GM18526 (cell line): ENCODE results near the gene ABCA7.

Experiments used
- POLR2A ChIP-seq: IDR thresholded peaks from 3 replicates; pipeline ENCODE4 v1.6.1; 2011; ENCODE audit not compliant: insufficient read length; ENCODE audit errors: extremely low read depth

ABCA7 gene

DNA sequence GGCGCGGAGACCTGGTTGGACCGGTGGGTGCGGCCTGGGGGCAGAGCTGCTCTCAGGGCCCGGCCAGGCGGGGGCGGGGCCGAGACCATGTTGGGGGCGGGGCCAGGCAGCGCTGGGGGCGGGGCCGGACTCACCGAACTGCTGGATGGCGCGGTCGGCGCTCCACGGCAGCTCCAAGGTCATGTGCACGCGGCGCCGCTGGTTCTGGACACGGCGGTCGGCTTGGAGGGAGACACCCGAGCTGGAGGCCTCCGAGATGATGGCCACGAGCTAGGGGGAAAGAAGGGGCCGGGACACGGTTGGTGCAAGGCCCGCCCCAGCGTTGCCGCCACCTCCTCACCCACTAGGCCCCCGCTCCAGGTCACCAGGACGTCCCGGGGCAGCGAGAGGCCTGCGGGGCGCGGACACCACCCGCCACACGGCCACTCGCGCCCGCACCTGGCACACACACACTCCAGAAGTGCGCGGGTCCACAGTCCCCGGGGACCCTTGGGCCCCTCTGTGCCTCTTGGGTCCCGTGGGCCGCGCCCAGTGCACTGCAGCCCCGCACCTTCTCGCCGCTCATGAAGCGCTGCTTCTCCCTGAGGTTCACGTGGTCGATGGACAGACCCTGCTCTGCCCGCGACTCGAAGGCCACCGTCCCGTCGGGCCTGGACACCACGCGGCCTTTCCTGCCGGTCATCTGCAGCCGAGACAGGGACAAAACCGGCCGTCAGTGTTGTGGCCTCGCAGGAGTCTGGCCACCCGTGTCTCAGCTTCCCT is 72.5 kb downstream of the ABCA7 start:
- TF ChIP-seq POLR2A, result no peak

DNA sequence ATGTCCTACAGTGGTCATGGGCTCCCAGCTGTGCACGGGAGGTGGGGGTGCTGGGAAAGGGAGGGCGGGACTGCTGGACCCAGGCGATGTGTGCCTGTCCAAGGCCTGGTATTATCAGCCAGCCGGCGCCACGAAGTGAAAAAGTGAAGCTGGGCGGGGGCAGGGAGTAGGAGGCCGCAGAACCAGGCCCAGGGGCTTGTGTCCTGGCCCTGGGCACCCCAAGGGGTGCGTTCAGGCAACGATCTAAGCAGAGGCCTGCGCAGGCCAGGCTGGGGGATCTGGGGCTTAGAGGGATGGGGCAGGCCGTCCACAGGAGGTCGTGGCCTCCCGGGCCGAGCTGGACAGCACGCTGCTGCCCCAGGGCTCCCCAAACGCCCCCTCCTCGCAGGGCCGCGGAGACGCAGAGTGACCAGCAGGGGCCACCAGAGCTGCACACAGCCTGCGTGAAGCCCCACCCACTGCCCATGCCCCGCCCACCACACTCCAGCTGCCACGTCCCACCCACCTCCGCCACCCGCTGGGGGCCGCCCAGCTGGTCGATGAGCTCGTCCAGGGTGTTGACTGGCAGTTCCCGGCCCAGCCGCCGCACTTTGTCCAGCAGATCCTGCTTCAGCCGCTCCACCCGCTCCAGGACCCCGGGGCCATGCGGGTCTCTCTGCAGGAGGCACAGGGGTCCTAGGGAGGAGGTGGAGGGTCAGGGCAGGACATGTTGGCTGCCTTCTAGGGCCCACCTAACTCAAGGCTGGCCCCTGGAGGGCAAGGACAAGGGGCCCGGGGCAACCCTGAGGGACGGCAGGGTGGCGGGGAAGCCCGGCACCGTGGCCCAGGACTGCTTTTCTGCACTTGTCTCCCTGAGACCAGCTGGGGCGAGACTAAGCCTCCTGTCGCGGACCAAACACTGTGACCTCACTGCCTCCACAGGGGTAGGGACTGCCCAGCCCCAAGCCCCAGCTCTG is 73.4 kb downstream of the ABCA7 start:
- no peak for TF ChIP-seq POLR2A

DNA sequence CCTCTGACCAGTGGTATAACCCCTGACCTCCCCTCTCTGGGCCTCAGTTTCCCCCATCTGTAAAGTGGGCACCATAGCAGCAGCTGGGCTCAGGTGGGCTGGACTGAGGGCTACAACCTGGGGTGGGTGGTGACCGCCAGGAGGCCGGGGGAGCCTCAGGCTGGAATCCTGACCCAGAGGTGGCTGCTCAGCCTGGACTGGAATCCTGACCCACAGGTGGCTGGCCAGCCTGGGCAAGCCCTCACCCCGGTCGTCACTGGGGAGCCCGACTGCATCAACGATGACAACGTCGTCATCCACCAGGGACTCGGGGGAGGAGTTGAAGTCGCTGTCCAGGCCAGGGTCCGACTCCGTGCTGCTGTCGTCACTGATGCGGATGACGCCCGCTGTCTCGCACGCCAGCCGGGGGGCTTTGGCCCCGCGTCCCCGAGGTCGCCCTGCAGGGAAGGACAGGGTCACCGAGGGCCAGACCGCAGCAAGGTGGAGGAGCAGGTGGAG is 74.1 kb downstream of the ABCA7 start:
- TF ChIP-seq POLR2A, result no peak
